CMK (cell line): Measurements from ENCODE around the gene SEBOX.

Source experiments
- DNase-seq: peaks from one replicate; pipeline ENCODE4 v3.0.0-alpha.2; 2010; ENCODE audit warnings: low read depth

SEBOX gene

GRCh38 chr17:28368915-28369683, 4.1 kb upstream of the SEBOX start:
- DNase-seq = no peak

GRCh38 chr17:28368306-28368831, 3.4 kb upstream of the SEBOX start:
- DNase-seq = no peak

GRCh38 chr17:28367641-28368305, 2.8 kb upstream of the SEBOX start:
- no peak for DNase-seq

GRCh38 chr17:28366605-28367004, 1.6 kb upstream of the SEBOX start:
- no peak for DNase-seq

- no peak for DNase-seq
Measured at GRCh38 chr17:28365487-28365886, 488 bp upstream of the SEBOX start.

- DNase-seq = no peak
Measured at GRCh38 chr17:28363776-28364650, 986 bp downstream of the SEBOX start.

GRCh38 chr17:28363186-28363585, 1.8 kb downstream of the SEBOX start:
- no peak for DNase-seq

GRCh38 chr17:28357901-28358197, 7.2 kb downstream of the SEBOX start:
- DNase-seq = no peak

- peak; percentile 73 for DNase-seq
Measured at GRCh38 chr17:28357061-28357900, 7.7 kb downstream of the SEBOX start, which contains the start of gene POLDIP2. Gene POLDIP2, minus strand, starts transcription at chr17:28357527. Its CDS starts 79 bp downstream, at chr17:28357448.

GRCh38 chr17:28350271-28350670, 14.7 kb downstream of the SEBOX start:
- DNase-seq = no peak

- no peak for DNase-seq
Measured at GRCh38 chr17:28348979-28349378, 16.0 kb downstream of the SEBOX start.

GRCh38 chr17:28347261-28347891, 17.6 kb downstream of the SEBOX start:
- no peak for DNase-seq

GRCh38 chr17:28346746-28347246, 18.2 kb downstream of the SEBOX start:
- DNase-seq = no peak

GRCh38 chr17:28346199-28346580, 18.8 kb downstream of the SEBOX start:
- DNase-seq = no peak

GRCh38 chr17:28345419-28346198, 19.4 kb downstream of the SEBOX start:
- DNase-seq = no peak

GRCh38 chr17:28344435-28344901, 20.5 kb downstream of the SEBOX start:
- no peak for DNase-seq

GRCh38 chr17:28344011-28344410, 21.0 kb downstream of the SEBOX start:
- no peak for DNase-seq

- no peak for DNase-seq
Measured at GRCh38 chr17:28343491-28343932, 21.5 kb downstream of the SEBOX start.

GRCh38 chr17:28342313-28342712, 22.7 kb downstream of the SEBOX start:
- DNase-seq = no peak

GRCh38 chr17:28341516-28341915, 23.5 kb downstream of the SEBOX start:
- no peak for DNase-seq
